CD8-positive, alpha-beta memory T cell (primary cell): Measurements from ENCODE around the gene CEP192. TPM values are rescaled to one million over a fixed set of nuclear protein-coding genes. Genes with fewer than 3 reads are reported as not detected.
"Not testable (repeated sequence)": the region's sequence is repeated elsewhere in the genome, so short reads cannot be mapped to it uniquely, and the experiment has no call there.

Experiments
- CTCF ChIA-PET: fragments of 350-600 bp; sonication (Branson Sonifier 250); formaldehyde crosslinking; loops from one replicate; lab custom pipeline; 2021; ENCODE audit warnings: antibody characterized with exemption; lab: Charles Lee
- POLR2A ChIA-PET: fragments of 350-600 bp; sonication (Branson Sonifier 250); formaldehyde crosslinking; loops from one replicate; lab custom pipeline; 2021; ENCODE audit warnings: antibody characterized with exemption; lab: Charles Lee
- DNase-seq, 5 donors: peaks; one replicate each; pipeline versions ENCODE4 v3.0.0 to v3.0.0-alpha.2; 2020 to 2022; ENCODE audit warnings: mixed read lengths in 1 of 5
- H3K27ac ChIP-seq: one replicate; pipeline ENCODE4 v1.7.0; 2013; ENCODE audit warnings: low read depth, mild to moderate bottlenecking, low read length, moderate library complexity
- H3K27me3 ChIP-seq: 2 replicates; pipeline ENCODE4 v1.7.0; 2013; ENCODE audit warnings: low read length, mild to moderate bottlenecking; ENCODE audit not compliant: insufficient read depth, poor library complexity, severe bottlenecking
- H3K36me3 ChIP-seq: 2 replicates; pipeline ENCODE4 v1.7.0; 2013; ENCODE audit warnings: mild to moderate bottlenecking, low read length, moderate library complexity; ENCODE audit not compliant: insufficient read depth
- H3K4me1 ChIP-seq: 2 replicates; pipeline ENCODE4 v1.7.0; 2013; ENCODE audit warnings: mild to moderate bottlenecking, low read length, moderate library complexity; ENCODE audit not compliant: insufficient read depth
- H3K4me3 ChIP-seq: 2 replicates; pipeline ENCODE4 v1.7.0; 2013; ENCODE audit warnings: mild to moderate bottlenecking, low read length
- H3K9me3 ChIP-seq: 2 replicates; pipeline ENCODE4 v1.7.0; 2013; ENCODE audit warnings: mild to moderate bottlenecking, low read length
- H3K27ac Mint-ChIP-seq, 8 donors: one replicate each; pipeline ENCODE4 v1.8.0; 2020 to 2021; ENCODE audit warnings: mixed read lengths in 8 of 8, mild to moderate bottlenecking in 6 of 8, inconsistent platforms in 3 of 8, moderate library complexity in 3 of 8
- H3K27me3 Mint-ChIP-seq, 2 donors: one replicate each; pipeline ENCODE4 v1.8.0; 2020 to 2021; ENCODE audit warnings: mixed read lengths in 2 of 2, mild to moderate bottlenecking in 1 of 2, moderate library complexity in 1 of 2
- H3K36me3 Mint-ChIP-seq, 3 donors: one replicate each; pipeline ENCODE4 v1.8.0; 2020 to 2021; ENCODE audit warnings: mixed read lengths in 3 of 3, inconsistent platforms in 1 of 3, mild to moderate bottlenecking in 1 of 3
- H3K4me1 Mint-ChIP-seq, 3 donors: one replicate each; pipeline ENCODE4 v1.8.0; 2020 to 2021; ENCODE audit warnings: mixed read lengths in 3 of 3, inconsistent platforms in 1 of 3, mild to moderate bottlenecking in 1 of 3
- H3K4me3 Mint-ChIP-seq, 7 donors: one replicate each; pipeline ENCODE4 v1.8.0; 2020 to 2021; ENCODE audit warnings: mixed read lengths in 7 of 7, mild to moderate bottlenecking in 6 of 7, moderate library complexity in 4 of 7, inconsistent platforms in 2 of 7
- H3K9me3 Mint-ChIP-seq, 5 donors: one replicate each; pipeline ENCODE4 v1.8.0; 2020 to 2022; ENCODE audit warnings: mixed read lengths in 5 of 5, mild to moderate bottlenecking in 3 of 5, moderate library complexity in 2 of 5, inconsistent platforms in 1 of 5
- polyA plus RNA-seq: library from polyadenylated mRNA; unstranded; fragments of 300-500 nt; fragmentation: Illumina TruSeq; gene quantifications from one replicate; pipeline ENCODE4 v1.2.3, GENCODE V29; 2021
- total RNA-seq, 2 experiments: library from RNA; stranded (reverse); gene quantifications; one replicate each; pipeline ENCODE4 v1.2.3, GENCODE V29; 2021

The CEP192 gene
- total and polyA plus RNA-seq, 3 experiments from 2014 or later = 6.5 to 24.3 (median 21.9) TPM

GRCh38 chr18:13096232-13096631, 105.1 kb downstream of the CEP192 start:
- ChIA-PET POLR2A (no interaction called here), CTCF (no interaction called here)
- H3K4me3 ChIP-seq = no peak overlapping the region
- H3K27ac Mint-ChIP-seq = peak overlapping the region in 1 of 8 donors; percentile 33
- peaks cover 31% of the 10 kb centered on the region for H3K36me3 ChIP-seq
- H3K27ac ChIP-seq = no peak overlapping the region
- H3K4me1 Mint-ChIP-seq = no peaks in the 10 kb centered on the region
- no peak overlapping the region for H3K4me3 Mint-ChIP-seq
- H3K9me3 Mint-ChIP-seq = no peaks in the 10 kb centered on the region
- no peaks in the 10 kb centered on the region for H3K4me1 ChIP-seq
- H3K27me3 Mint-ChIP-seq = no peaks in the 10 kb centered on the region
- no peaks in the 10 kb centered on the region for H3K27me3 ChIP-seq
- DNase-seq = no peak
- peaks cover 16 to 76% (median 36%) of the 10 kb centered on the region in 3 donors for H3K36me3 Mint-ChIP-seq
- H3K9me3 ChIP-seq = no peaks in the 10 kb centered on the region

GRCh38 chr18:13096719-13097118, 105.6 kb downstream of the CEP192 start:
- Histone ChIP-seq H3K36me3 (peaks cover 34% of the 10 kb centered on the region), H3K27ac (no peak overlapping the region), H3K4me1 (no peaks in the 10 kb centered on the region), H3K9me3 (no peaks in the 10 kb centered on the region), H3K4me3 (no peak overlapping the region), H3K27me3 (no peaks in the 10 kb centered on the region)
- CTCF ChIA-PET = no interaction called here
- Mint-ChIP-seq H3K27ac (peak overlapping the region in 2 of 8 donors; percentile 41 to 54), H3K9me3 (no peaks in the 10 kb centered on the region), H3K4me1 (no peaks in the 10 kb centered on the region), H3K27me3 (no peaks in the 10 kb centered on the region), H3K36me3 (peaks cover 15 to 79% (median 35%) of the 10 kb centered on the region in 3 donors), H3K4me3 (no peak overlapping the region)
- POLR2A ChIA-PET = no interaction called here
- no peak for DNase-seq

GRCh38 chr18:13098104-13098503, 106.9 kb downstream of the CEP192 start:
- H3K4me3 Mint-ChIP-seq, H3K4me3 ChIP-seq, H3K27ac ChIP-seq, CTCF ChIA-PET, H3K4me1 Mint-ChIP-seq, H3K27me3 ChIP-seq, POLR2A ChIA-PET, H3K9me3 Mint-ChIP-seq, DNase-seq, H3K4me1 ChIP-seq, H3K9me3 ChIP-seq, H3K27me3 Mint-ChIP-seq: not testable (repeated sequence)
- H3K36me3 Mint-ChIP-seq = peaks cover 24 to 83% (median 48%) of the 10 kb centered on the region in 3 donors
- peaks cover 43% of the 10 kb centered on the region for H3K36me3 ChIP-seq
- peak overlapping the region in 1 of 8 donors; percentile 10 for H3K27ac Mint-ChIP-seq

- Mint-ChIP-seq H3K4me3 (no peak overlapping the region), H3K27me3 (no peaks in the 10 kb centered on the region), H3K36me3 (peaks cover 24 to 83% (median 46%) of the 10 kb centered on the region in 3 donors), H3K9me3 (no peaks in the 10 kb centered on the region), H3K4me1 (no peaks in the 10 kb centered on the region), H3K27ac (no peak overlapping the region)
- Histone ChIP-seq H3K27ac (no peak overlapping the region), H3K27me3 (no peaks in the 10 kb centered on the region), H3K36me3 (peaks cover 43% of the 10 kb centered on the region), H3K9me3 (no peaks in the 10 kb centered on the region), H3K4me1 (no peaks in the 10 kb centered on the region), H3K4me3 (no peak overlapping the region)
- ChIA-PET CTCF (no interaction called here), POLR2A (no interaction called here)
- DNase-seq = no peak
Measured at GRCh38 chr18:13099113-13099512, 108.0 kb downstream of the CEP192 start.

GRCh38 chr18:13100942-13101658, 109.9 kb downstream of the CEP192 start:
- Mint-ChIP-seq H3K27ac (peak overlapping the region in 2 of 8 donors; percentile 38 to 64), H3K27me3 (no peaks in the 10 kb centered on the region), H3K4me3 (no peak overlapping the region), H3K4me1 (no peaks in the 10 kb centered on the region), H3K36me3 (peaks cover 35 to 82% (median 50%) of the 10 kb centered on the region in 3 donors), H3K9me3 (no peaks in the 10 kb centered on the region)
- POLR2A ChIA-PET = no interaction called here
- Histone ChIP-seq H3K9me3 (no peaks in the 10 kb centered on the region), H3K27ac (no peak overlapping the region), H3K4me1 (no peaks in the 10 kb centered on the region), H3K4me3 (no peak overlapping the region), H3K27me3 (no peaks in the 10 kb centered on the region), H3K36me3 (peaks cover 49% of the 10 kb centered on the region)
- DNase-seq = no peak
- CTCF ChIA-PET = interaction anchor here (1.2 to 1.5 kb wide), 3 partner anchors 8 to 58 kb away, joined by 3 to 4 read pairs (median 4); no protein-coding TSS in a partner anchor

GRCh38 chr18:13101659-13102197, 110.6 kb downstream of the CEP192 start:
- Mint-ChIP-seq H3K27me3 (no peaks in the 10 kb centered on the region), H3K4me1 (no peaks in the 10 kb centered on the region), H3K9me3 (no peaks in the 10 kb centered on the region), H3K27ac (peak overlapping the region in 4 of 8 donors; percentile 17 to 78 (median 64)), H3K36me3 (peaks cover 35 to 82% (median 51%) of the 10 kb centered on the region in 3 donors), H3K4me3 (no peak overlapping the region)
- no peak overlapping the region for H3K4me3 ChIP-seq
- POLR2A ChIA-PET = no interaction called here
- no peaks in the 10 kb centered on the region for H3K9me3 ChIP-seq
- H3K27ac ChIP-seq = no peak overlapping the region
- no peaks in the 10 kb centered on the region for H3K27me3 ChIP-seq
- peaks cover 49% of the 10 kb centered on the region for H3K36me3 ChIP-seq
- CTCF ChIA-PET = interaction anchor here (1.2 to 1.5 kb wide), 3 partner anchors 8 to 57 kb away, joined by 3 to 4 read pairs (median 4); no protein-coding TSS in a partner anchor
- DNase-seq = no peak
- no peaks in the 10 kb centered on the region for H3K4me1 ChIP-seq

- ChIA-PET POLR2A (no interaction called here), CTCF (no interaction called here)
- H3K9me3 Mint-ChIP-seq = no peaks in the 10 kb centered on the region
- H3K27me3 Mint-ChIP-seq = peaks cover 0 to 2% of the 10 kb centered on the region in 2 donors
- H3K9me3 ChIP-seq = no peaks in the 10 kb centered on the region
- H3K4me3 ChIP-seq = no peak overlapping the region
- no peak overlapping the region for H3K27ac Mint-ChIP-seq
- no peaks in the 10 kb centered on the region for H3K4me1 Mint-ChIP-seq
- peaks cover 58% of the 10 kb centered on the region for H3K36me3 ChIP-seq
- no peak overlapping the region for H3K27ac ChIP-seq
- peaks cover 50 to 89% (median 57%) of the 10 kb centered on the region in 3 donors for H3K36me3 Mint-ChIP-seq
- H3K4me1 ChIP-seq = no peaks in the 10 kb centered on the region
- H3K27me3 ChIP-seq = no peaks in the 10 kb centered on the region
- H3K4me3 Mint-ChIP-seq = no peak overlapping the region
- no peak for DNase-seq
Measured at GRCh38 chr18:13103366-13103765, 112.2 kb downstream of the CEP192 start.

GRCh38 chr18:13105059-13105458, 113.9 kb downstream of the CEP192 start:
- H3K27me3 Mint-ChIP-seq = peaks cover 0 to 2% of the 10 kb centered on the region in 2 donors
- Histone ChIP-seq H3K9me3 (no peaks in the 10 kb centered on the region), H3K36me3 (peaks cover 52% of the 10 kb centered on the region), H3K27me3 (no peaks in the 10 kb centered on the region), H3K4me1 (no peaks in the 10 kb centered on the region), H3K4me3 (no peak overlapping the region), H3K27ac (no peak overlapping the region)
- H3K27ac Mint-ChIP-seq = peak overlapping the region in 1 of 8 donors; percentile 24
- CTCF ChIA-PET = no interaction called here
- no peaks in the 10 kb centered on the region for H3K4me1 Mint-ChIP-seq
- no peak overlapping the region for H3K4me3 Mint-ChIP-seq
- DNase-seq = no peak
- POLR2A ChIA-PET = no interaction called here
- no peaks in the 10 kb centered on the region for H3K9me3 Mint-ChIP-seq
- H3K36me3 Mint-ChIP-seq = peaks cover 59 to 90% (median 64%) of the 10 kb centered on the region in 3 donors
